Neural progenitor cell (in vitro differentiated cells): ENCODE data around the gene LCK. TPM values are rescaled to one million over a fixed set of nuclear protein-coding genes. Genes with fewer than 3 reads are reported as not detected.
A peak's percentile ranks its signal among the peaks of the same experiment; 100 is the strongest.

Experiments
- DNase-seq: peaks from one replicate; pipeline ENCODE4 v3.0.0-alpha.2; 2016; ENCODE audit warnings: low spot score
- H2AFZ ChIP-seq: fragments of 200-600 bp; sonication (generic); replicated peaks from 2 replicates; pipeline ENCODE4 v1.6.1; 2016; ENCODE audit warnings: antibody characterized with exemption
- H3F3A ChIP-seq: fragments of 200-600 bp; sonication (generic); 2 replicates; pipeline ENCODE4 v1.6.1; 2016; ENCODE audit warnings: antibody characterized with exemption, low read depth
- H3K27ac ChIP-seq: fragments of 200-600 bp; sonication (generic); 2 replicates; pipeline ENCODE4 v1.5.1; 2016; ENCODE audit warnings: mild to moderate bottlenecking
- H3K27me3 ChIP-seq: fragments of 200-600 bp; sonication (generic); 2 replicates; pipeline ENCODE4 v1.6.1; 2016; ENCODE audit warnings: mild to moderate bottlenecking, moderate library complexity
- H3K36me3 ChIP-seq: fragments of 200-600 bp; sonication (generic); 2 replicates; pipeline ENCODE4 v1.5.1; 2016
- H3K4me1 ChIP-seq: fragments of 200-600 bp; sonication (generic); 2 replicates; pipeline ENCODE4 v1.6.1; 2016; ENCODE audit warnings: mixed run types
- H3K4me2 ChIP-seq: fragments of 200-600 bp; sonication (generic); 2 replicates; pipeline ENCODE4 v1.6.1; 2016
- H3K4me3 ChIP-seq: fragments of 200-600 bp; sonication (generic); 2 replicates; pipeline ENCODE4 v1.5.1; 2016
- H3K79me2 ChIP-seq: fragments of 200-600 bp; sonication (generic); 2 replicates; pipeline ENCODE4 v1.6.1; 2016; ENCODE audit warnings: low read depth
- H3K9ac ChIP-seq: fragments of 200-600 bp; sonication (generic); 2 replicates; pipeline ENCODE4 v1.6.1; 2016
- H3K9me3 ChIP-seq: fragments of 200-600 bp; sonication (generic); 2 replicates; pipeline ENCODE4 v1.5.1; 2016; ENCODE audit warnings: low read depth
- H4K20me1 ChIP-seq: fragments of 200-600 bp; sonication (generic); 2 replicates; pipeline ENCODE4 v1.6.1; 2016; ENCODE audit warnings: low read depth
- H3K27ac Mint-ChIP-seq: 3 replicates; pipeline ENCODE4 v1.8.0; 2021; ENCODE audit warnings: mixed read lengths
- H3K27me3 Mint-ChIP-seq: 2 replicates; pipeline ENCODE4 v1.8.0; 2022; ENCODE audit warnings: low read depth, mild to moderate bottlenecking, inconsistent platforms, moderate library complexity, mixed read lengths; ENCODE audit not compliant: insufficient read depth
- H3K36me3 Mint-ChIP-seq: 3 replicates; pipeline ENCODE4 v1.8.0; 2021; ENCODE audit warnings: mixed read lengths
- H3K4me1 Mint-ChIP-seq: 3 replicates; pipeline ENCODE4 v1.8.0; 2021; ENCODE audit warnings: mixed read lengths
- H3K4me3 Mint-ChIP-seq: 3 replicates; pipeline ENCODE4 v1.8.0; 2021; ENCODE audit warnings: mild to moderate bottlenecking, moderate library complexity, mixed read lengths
- H3K9me3 Mint-ChIP-seq: 3 replicates; pipeline ENCODE4 v1.8.0; 2020; ENCODE audit warnings: mixed read lengths
- EZH2 ChIP-seq: fragments of 200-600 bp; sonication (generic); IDR thresholded peaks from 2 replicates; pipeline ENCODE4 v1.6.1; 2017; ENCODE audit warnings: antibody characterized with exemption, mild to moderate bottlenecking, moderate library complexity
- EZH2phosphoT487 ChIP-seq: fragments of 200-600 bp; sonication (generic); IDR thresholded peaks from 2 replicates; pipeline ENCODE4 v1.6.1; 2017; ENCODE audit warnings: antibody characterized with exemption
- total RNA-seq: library from RNA; depleted of rRNA; stranded (reverse); fragments of >200 nt; gene quantifications from 2 replicates; pipeline ENCODE4 v1.2.3, GENCODE V29; 2015; ENCODE audit warnings: low replicate concordance
- TF ChIP-seq, protein P1 (sequence below): fragments of 200-600 bp; sonication (generic); IDR thresholded peaks from 2 replicates; pipeline ENCODE4 v1.5.1; 2017; ENCODE audit warnings: antibody characterized with exemption, mild to moderate bottlenecking

Gene LCK
- total RNA-seq, 1 donor from 2014 or later: 0.32 TPM

DNA sequence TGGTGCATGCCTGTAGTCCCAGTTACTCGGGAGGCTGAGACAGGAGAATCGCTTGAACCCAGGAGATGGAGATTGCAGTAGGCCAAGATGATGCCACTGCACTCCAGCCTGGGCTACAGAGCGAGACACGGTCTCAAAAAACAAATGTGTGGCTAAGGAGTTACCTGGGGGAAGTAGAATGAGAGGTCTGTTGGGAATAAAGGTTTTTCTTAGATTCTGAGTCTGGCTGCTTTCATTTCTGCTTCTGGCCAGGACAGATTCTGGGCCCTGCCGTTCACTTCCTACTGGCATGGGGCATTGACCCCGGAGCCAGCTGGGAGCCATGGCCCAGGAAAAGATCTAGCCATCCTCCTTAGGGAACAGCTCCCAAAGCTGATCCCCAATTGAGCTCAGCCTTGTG lies 42.6 kb upstream of the LCK start:
- no peak overlapping the region for H3K27ac Mint-ChIP-seq
- TF ChIP-seq EZH2phosphoT487: no peak
- no peak for TF ChIP-seq EZH2
- TF ChIP-seq, protein P1, sequence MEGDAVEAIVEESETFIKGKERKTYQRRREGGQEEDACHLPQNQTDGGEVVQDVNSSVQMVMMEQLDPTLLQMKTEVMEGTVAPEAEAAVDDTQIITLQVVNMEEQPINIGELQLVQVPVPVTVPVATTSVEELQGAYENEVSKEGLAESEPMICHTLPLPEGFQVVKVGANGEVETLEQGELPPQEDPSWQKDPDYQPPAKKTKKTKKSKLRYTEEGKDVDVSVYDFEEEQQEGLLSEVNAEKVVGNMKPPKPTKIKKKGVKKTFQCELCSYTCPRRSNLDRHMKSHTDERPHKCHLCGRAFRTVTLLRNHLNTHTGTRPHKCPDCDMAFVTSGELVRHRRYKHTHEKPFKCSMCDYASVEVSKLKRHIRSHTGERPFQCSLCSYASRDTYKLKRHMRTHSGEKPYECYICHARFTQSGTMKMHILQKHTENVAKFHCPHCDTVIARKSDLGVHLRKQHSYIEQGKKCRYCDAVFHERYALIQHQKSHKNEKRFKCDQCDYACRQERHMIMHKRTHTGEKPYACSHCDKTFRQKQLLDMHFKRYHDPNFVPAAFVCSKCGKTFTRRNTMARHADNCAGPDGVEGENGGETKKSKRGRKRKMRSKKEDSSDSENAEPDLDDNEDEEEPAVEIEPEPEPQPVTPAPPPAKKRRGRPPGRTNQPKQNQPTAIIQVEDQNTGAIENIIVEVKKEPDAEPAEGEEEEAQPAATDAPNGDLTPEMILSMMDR: no peak
- H3K4me3 Mint-ChIP-seq: no peak overlapping the region
- Histone ChIP-seq H3K79me2 (no peaks in the 10 kb centered on the region), H3K4me2 (no peak overlapping the region), H3K9me3 (no peaks in the 10 kb centered on the region), H3F3A (peaks cover 8% of the 10 kb centered on the region), H2AFZ (no peak overlapping the region), H3K27me3 (peaks cover 11% of the 10 kb centered on the region), H3K4me1 (peaks cover 5% of the 10 kb centered on the region), H4K20me1 (no peaks in the 10 kb centered on the region), H3K36me3 (no peaks in the 10 kb centered on the region), H3K9ac (no peak overlapping the region), H3K4me3 (no peak overlapping the region), H3K27ac (no peak overlapping the region)
- peaks cover 9% of the 10 kb centered on the region for H3K36me3 Mint-ChIP-seq
- peaks cover 15% of the 10 kb centered on the region for H3K4me1 Mint-ChIP-seq
- DNase-seq: no peak
- H3K9me3 Mint-ChIP-seq: no peaks in the 10 kb centered on the region
- H3K27me3 Mint-ChIP-seq: peaks cover 4% of the 10 kb centered on the region

DNA sequence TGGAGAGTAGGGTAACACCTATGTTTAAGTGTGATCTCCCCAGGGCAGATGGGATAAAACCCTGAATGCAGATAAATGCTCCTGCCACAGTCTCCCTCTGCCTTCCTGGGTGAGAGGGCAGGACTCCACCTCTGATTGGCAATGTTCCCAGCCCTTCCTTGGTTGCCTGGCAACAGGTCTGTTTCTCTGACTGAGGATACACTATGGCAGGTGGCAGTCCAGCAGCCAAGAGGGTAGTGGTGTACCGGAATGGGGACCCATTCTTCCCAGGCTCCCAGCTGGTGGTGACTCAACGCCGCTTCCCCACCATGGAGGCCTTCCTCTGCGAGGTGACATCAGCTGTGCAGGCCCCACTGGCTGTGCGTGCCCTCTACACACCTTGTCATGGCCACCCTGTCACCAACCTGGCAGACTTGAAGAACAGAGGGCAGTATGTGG lies 42.2 kb upstream of the LCK start, which contains the start of gene DCDC2B:
Gene DCDC2B (plus strand): TSS at position 199 of the 438 bp plus-strand sequence. CDS start 5 bp downstream, at position 204.
- Histone ChIP-seq H3K27ac (no peak within 1 kb of the TSS), H3K9me3 (no peaks in the 10 kb centered on the region), H3K36me3 (no peaks in the 10 kb centered on the region), H3K4me1 (peaks cover 5% of the 10 kb centered on the region), H3K4me2 (no peak within 1 kb of the TSS), H3K79me2 (no peaks in the 10 kb centered on the region), H2AFZ (no peak within 1 kb of the TSS), H3K4me3 (no peak within 1 kb of the TSS), H3K9ac (no peak within 1 kb of the TSS), H4K20me1 (no peaks in the 10 kb centered on the region), H3K27me3 (peaks cover 11% of the 10 kb centered on the region), H3F3A (peaks cover 8% of the 10 kb centered on the region)
- H3K4me1 Mint-ChIP-seq: peaks cover 15% of the 10 kb centered on the region
- H3K27ac Mint-ChIP-seq: peak within 1 kb of the TSS; percentile 53
- peak within 1 kb of the TSS; percentile 35 for H3K4me3 Mint-ChIP-seq
- H3K36me3 Mint-ChIP-seq: peaks cover 9% of the 10 kb centered on the region
- DNase-seq: no peak
- H3K9me3 Mint-ChIP-seq: no peaks in the 10 kb centered on the region
- H3K27me3 Mint-ChIP-seq: peaks cover 3% of the 10 kb centered on the region
- TF ChIP-seq EZH2phosphoT487: no peak
- TF ChIP-seq, protein P1: no peak
- no peak for TF ChIP-seq EZH2

DNA sequence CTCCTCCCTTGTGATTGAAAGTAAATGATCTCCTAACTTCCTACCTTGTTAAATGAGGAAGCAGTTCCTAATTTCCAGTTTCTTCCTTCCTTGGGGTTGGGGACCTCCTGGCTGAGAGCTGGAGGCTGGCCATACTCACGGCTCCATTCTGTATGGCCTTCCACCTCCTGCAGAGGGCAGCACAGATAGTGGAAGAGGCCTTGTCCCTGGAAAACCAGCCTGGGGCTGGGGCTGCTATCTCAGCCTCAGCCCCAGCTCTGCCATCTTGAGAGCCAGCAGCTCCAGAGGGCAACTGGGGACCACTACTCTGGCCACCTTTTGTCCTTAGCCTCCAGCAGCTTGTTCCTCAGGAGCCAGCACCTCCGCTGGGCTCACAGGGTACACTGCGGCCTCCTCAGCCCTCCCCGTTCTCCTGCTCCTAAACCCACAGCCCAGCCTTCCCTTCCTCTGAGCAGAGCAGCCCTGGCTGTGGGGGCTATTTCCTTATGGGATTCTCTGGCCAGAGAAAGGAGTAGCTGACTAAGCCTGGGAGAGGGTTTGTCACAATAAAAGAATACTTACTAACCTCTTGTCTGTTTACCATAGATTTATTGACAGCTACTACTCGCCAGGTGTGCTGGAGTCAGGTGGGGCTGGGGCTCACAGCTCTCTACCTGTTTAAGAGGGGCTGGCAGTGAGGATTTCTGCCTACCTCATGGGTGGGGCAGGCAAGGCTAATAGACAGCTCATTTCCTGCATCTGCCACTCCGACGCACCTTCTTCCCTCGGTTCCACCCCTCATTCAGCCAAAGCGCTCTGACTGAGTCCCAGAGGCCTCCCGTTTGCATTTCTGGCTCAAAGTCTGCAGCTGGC lies 35.2 kb upstream of the LCK start:
- Histone ChIP-seq H3K4me2 (no peak overlapping the region), H3F3A (no peaks in the 10 kb centered on the region), H3K9me3 (no peaks in the 10 kb centered on the region), H3K79me2 (peaks cover 7% of the 10 kb centered on the region), H3K9ac (no peak overlapping the region), H3K4me1 (peaks cover 2% of the 10 kb centered on the region), H3K36me3 (no peaks in the 10 kb centered on the region), H3K27me3 (no peaks in the 10 kb centered on the region), H3K27ac (no peak overlapping the region), H2AFZ (no peak overlapping the region), H3K4me3 (no peak overlapping the region), H4K20me1 (no peaks in the 10 kb centered on the region)
- H3K36me3 Mint-ChIP-seq: peaks cover 6% of the 10 kb centered on the region
- peak overlapping the region; percentile 29 for H3K27ac Mint-ChIP-seq
- H3K27me3 Mint-ChIP-seq: peaks cover 6% of the 10 kb centered on the region
- peaks cover 8% of the 10 kb centered on the region for H3K4me1 Mint-ChIP-seq
- TF ChIP-seq EZH2: no peak
- TF ChIP-seq, protein P1: peak; percentile 77
- no peak overlapping the region for H3K4me3 Mint-ChIP-seq
- H3K9me3 Mint-ChIP-seq: no peaks in the 10 kb centered on the region
- DNase-seq: peak; percentile 83
